ENCODE results near the gene RBM6. TPM values are rescaled to one million over a fixed set of nuclear protein-coding genes. Genes with fewer than 3 reads are reported as not detected.

The RBM6 gene
- polyA plus RNA-seq, 3 donors = 11.3 to 137 (median 17.8) TPM

GRCh38 chr3:50068134-50068533 lies 128.2 kb downstream of the RBM6 start:
- Histone ChIP-seq H3K4me1 (ENCODE audit: control insufficient read depth in 1 of 2, insufficient read depth in 2 of 2, low read length in 2 of 2) (no peaks in the 10 kb centered on the region), H3K27ac (ENCODE audit: low read depth in 1 of 2, low read length in 2 of 2) (peak overlapping the region in 1 of 2 donors; percentile 12), H3K27me3 (ENCODE audit: control insufficient read depth in 2 of 2, insufficient read depth in 2 of 2, low read length in 2 of 2) (no peaks in the 10 kb centered on the region), H3K36me3 (replicated peaks in 1 of 2; ENCODE audit: control insufficient read depth in 1 of 2, insufficient read depth in 2 of 2, low read length in 2 of 2) (peaks cover 87 to 100% of the 10 kb centered on the region in 2 donors), H3K4me2 (replicated peaks; ENCODE audit: extremely low read depth, low read length, poor library complexity, severe bottlenecking) (no peak overlapping the region), H3K9me3 (replicated peaks in 1 of 2; ENCODE audit: control insufficient read depth in 1 of 2, insufficient read depth in 1 of 2, low read length in 2 of 2) (no peaks in the 10 kb centered on the region), H2AFZ (ENCODE audit: insufficient read depth, low read depth, low read length, poor library complexity, severe bottlenecking) (no peak overlapping the region), H3K9ac (ENCODE audit: insufficient read depth, low read length, poor library complexity, severe bottlenecking) (no peak overlapping the region), H4K20me1 (ENCODE audit: insufficient read depth, low read length) (no peaks in the 10 kb centered on the region), H3K4me3 (replicated peaks in 1 of 3; ENCODE audit: low read depth in 2 of 3, low read length in 3 of 3) (no peak overlapping the region), H3K79me2 (ENCODE audit: insufficient read depth, low read length) (no peaks in the 10 kb centered on the region)
- DNase-seq = no peak
- H3K9me3 Mint-ChIP-seq = peaks cover 0 to 1% (median 0%) of the 10 kb centered on the region in 7 donors
- intact Hi-C loops (cut with micrococcal nuclease) = no loop called here
- no peaks in the 10 kb centered on the region for H3K27me3 Mint-ChIP-seq (ENCODE audit: low read depth in 3 of 3)
- H3K4me3 Mint-ChIP-seq = no peak overlapping the region
- peaks cover 87 to 95% of the 10 kb centered on the region in 2 donors for H3K36me3 Mint-ChIP-seq
- peak overlapping the region in 1 of 7 donors; percentile 25 for H3K27ac Mint-ChIP-seq
- WGBS (ENCODE audit: insufficient coverage) = no CpG with 5 or more reads among the region's 2 CpGs
- H3K4me1 Mint-ChIP-seq = no peaks in the 10 kb centered on the region
- TF ChIP-seq CTCF (IDR thresholded peaks at IDR 0.05) = no peak

GRCh38 chr3:50078091-50078490 lies 138.1 kb downstream of the RBM6 start:
- Mint-ChIP-seq H3K9me3 (no peaks in the 10 kb centered on the region), H3K27ac (peak overlapping the region; percentile 52 to 87 (median 68)), H3K4me1 (peaks cover 59% of the 10 kb centered on the region), H3K4me3 (peak overlapping the region in 1 of 2 donors; percentile 3), H3K36me3 (peaks cover 28 to 32% of the 10 kb centered on the region in 2 donors), H3K27me3 (ENCODE audit: low read depth in 3 of 3) (peaks cover 0 to 2% (median 1%) of the 10 kb centered on the region in 3 donors)
- Histone ChIP-seq H3K4me2 (replicated peaks; ENCODE audit: extremely low read depth, low read length, poor library complexity, severe bottlenecking) (peak overlapping the region; percentile 33), H2AFZ (ENCODE audit: insufficient read depth, low read depth, low read length, poor library complexity, severe bottlenecking) (no peak overlapping the region), H3K27ac (ENCODE audit: low read depth in 1 of 2, low read length in 2 of 2) (peak overlapping the region; percentile 55 to 69), H4K20me1 (ENCODE audit: insufficient read depth, low read length) (no peaks in the 10 kb centered on the region), H3K9ac (ENCODE audit: insufficient read depth, low read length, poor library complexity, severe bottlenecking) (no peak overlapping the region), H3K79me2 (ENCODE audit: insufficient read depth, low read length) (no peaks in the 10 kb centered on the region), H3K9me3 (replicated peaks in 1 of 2; ENCODE audit: control insufficient read depth in 1 of 2, insufficient read depth in 1 of 2, low read length in 2 of 2) (no peaks in the 10 kb centered on the region), H3K27me3 (ENCODE audit: control insufficient read depth in 2 of 2, insufficient read depth in 2 of 2, low read length in 2 of 2) (no peaks in the 10 kb centered on the region), H3K4me3 (replicated peaks in 1 of 3; ENCODE audit: low read depth in 2 of 3, low read length in 3 of 3) (peak overlapping the region in 1 of 3 experiments; percentile 38), H3K4me1 (ENCODE audit: control insufficient read depth in 1 of 2, insufficient read depth in 2 of 2, low read length in 2 of 2) (peaks cover 59 to 62% of the 10 kb centered on the region in 2 donors), H3K36me3 (replicated peaks in 1 of 2; ENCODE audit: control insufficient read depth in 1 of 2, insufficient read depth in 2 of 2, low read length in 2 of 2) (peaks cover 9 to 28% of the 10 kb centered on the region in 2 donors)
- TF ChIP-seq CTCF (IDR thresholded peaks at IDR 0.05) = no peak
- 80% methylated on average over 1 of the region's 1 CpG for WGBS (ENCODE audit: insufficient coverage)
- DNase-seq = no peak
- intact Hi-C loops (cut with micrococcal nuclease) = no loop called here
